ENCODE results near the gene INTS1.

INTS1 gene, protein sequence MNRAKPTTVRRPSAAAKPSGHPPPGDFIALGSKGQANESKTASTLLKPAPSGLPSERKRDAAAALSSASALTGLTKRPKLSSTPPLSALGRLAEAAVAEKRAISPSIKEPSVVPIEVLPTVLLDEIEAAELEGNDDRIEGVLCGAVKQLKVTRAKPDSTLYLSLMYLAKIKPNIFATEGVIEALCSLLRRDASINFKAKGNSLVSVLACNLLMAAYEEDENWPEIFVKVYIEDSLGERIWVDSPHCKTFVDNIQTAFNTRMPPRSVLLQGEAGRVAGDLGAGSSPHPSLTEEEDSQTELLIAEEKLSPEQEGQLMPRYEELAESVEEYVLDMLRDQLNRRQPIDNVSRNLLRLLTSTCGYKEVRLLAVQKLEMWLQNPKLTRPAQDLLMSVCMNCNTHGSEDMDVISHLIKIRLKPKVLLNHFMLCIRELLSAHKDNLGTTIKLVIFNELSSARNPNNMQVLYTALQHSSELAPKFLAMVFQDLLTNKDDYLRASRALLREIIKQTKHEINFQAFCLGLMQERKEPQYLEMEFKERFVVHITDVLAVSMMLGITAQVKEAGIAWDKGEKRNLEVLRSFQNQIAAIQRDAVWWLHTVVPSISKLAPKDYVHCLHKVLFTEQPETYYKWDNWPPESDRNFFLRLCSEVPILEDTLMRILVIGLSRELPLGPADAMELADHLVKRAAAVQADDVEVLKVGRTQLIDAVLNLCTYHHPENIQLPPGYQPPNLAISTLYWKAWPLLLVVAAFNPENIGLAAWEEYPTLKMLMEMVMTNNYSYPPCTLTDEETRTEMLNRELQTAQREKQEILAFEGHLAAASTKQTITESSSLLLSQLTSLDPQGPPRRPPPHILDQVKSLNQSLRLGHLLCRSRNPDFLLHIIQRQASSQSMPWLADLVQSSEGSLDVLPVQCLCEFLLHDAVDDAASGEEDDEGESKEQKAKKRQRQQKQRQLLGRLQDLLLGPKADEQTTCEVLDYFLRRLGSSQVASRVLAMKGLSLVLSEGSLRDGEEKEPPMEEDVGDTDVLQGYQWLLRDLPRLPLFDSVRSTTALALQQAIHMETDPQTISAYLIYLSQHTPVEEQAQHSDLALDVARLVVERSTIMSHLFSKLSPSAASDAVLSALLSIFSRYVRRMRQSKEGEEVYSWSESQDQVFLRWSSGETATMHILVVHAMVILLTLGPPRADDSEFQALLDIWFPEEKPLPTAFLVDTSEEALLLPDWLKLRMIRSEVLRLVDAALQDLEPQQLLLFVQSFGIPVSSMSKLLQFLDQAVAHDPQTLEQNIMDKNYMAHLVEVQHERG (N-terminal part only)

DNA sequence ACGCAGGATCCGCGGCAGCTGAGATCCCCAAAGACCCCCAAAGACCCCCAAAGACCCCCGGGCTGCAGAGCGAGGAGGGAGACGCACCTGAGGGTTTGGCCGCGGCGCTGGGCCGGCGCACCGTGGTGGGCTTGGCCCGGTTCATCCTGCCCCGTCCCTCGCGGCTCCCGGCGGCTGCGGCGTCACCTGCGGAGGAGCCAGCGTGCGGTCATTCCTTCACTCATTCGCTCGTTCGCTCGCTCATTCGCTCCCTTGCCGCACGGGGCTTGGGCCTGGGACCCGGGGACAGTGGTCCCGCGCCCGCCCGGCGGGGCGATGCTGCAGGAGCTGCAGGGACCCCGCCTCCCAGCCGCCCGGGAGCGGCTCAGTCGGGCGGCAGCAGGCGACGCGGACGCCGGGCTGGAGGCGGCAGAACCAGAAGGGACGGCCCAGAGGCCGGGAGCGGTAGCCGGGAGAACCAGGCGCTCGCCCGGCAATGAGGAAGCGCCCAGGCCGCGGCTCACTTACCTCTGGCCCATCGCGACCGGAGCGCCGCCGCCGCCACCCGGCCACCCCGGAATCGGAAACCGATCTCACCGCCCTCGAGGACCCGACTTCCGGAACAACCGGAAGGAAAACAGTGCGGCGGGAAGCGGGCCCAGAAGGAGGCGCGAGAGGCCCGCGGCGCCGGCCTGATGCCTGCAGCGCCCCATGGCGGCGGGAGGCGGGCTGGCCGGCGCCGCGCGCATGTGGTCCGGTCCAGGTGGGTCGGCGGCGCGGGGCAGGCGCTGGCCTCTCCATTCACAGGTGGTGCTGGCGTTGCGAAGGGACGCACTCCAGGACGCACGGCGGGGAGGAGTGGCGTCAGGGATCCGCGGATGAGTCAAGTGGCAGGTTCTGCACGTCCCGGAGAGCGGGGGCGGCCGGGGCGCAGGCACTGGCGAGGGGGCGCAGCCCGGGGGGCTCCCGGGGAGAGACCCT is at the start of gene INTS1:
INTS1 (minus strand) TSS at position 574 of the 960 bp plus-strand sequence; CDS start at position 145, 429 bp downstream.
- peak; percentile 85 for DNase-seq

DNA sequence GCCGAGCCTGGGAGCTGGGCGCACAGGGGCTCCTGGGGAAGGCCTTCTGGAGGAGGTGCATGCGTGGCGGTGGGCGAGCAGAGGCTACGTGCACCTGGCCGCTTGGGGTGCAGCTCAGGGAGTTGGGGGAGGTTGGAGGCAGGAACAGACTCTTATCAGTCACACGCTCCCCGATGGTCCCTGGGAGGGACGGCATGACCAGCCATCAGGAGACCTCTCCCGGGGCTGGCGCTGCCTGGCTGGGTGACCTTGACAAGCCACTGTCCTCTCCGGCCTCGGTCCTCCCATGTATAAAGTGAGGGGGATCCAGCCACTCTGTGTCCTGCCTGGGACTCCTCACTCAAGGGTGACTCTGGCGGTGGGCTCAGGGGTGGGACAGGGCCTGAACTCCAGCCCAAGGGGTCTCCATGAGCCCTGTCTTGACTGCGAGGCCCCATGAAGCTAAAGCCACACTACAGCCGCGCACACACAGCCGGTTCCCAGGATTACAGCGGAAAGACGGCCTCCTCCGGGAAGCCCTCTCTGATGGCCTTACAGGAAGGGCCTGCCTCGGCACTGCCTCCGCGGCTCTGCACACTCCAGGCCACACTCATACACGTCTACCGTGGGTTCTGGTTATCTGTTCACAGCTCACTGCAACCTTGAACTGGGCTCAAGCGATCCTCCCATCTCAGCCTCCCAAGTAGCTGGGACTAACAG is 49.5 kb upstream of the INTS1 start:
- DNase-seq = no peak

DNA sequence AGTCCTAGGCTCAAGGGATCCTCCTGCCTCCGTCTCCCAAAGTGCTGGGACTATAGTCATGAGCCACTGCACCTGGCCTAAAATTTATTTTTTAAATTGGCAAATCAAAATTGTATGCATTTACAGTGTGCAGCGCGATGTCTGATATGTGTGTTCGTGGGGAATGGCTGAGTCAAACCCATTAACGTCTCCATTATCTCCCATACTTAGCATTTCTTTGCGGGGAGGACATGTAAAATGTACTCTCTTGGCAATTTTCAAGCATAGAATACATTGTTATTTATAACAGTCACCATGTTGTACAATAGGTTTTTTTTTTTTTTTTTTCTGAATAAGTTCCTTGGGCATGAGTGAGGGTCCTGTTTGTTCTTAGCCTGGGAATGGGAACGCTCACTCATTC is 48.0 kb upstream of the INTS1 start:
- DNase-seq = no peak

DNA sequence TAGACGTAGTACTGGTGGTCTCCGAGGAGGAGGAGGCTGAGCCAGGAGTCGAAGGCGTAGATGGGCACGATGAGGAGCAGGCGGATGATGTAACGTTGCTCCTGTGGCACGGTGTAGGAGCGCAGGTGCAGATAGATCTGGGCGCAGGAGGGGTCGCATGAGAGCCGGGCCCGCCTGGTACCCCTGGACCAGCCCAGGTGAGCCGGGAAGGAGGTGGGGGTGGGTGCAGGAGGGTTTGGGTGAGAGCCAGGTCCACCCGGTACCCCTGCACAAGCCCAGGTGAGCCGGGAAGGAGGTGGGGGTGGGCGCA is 46.6 kb upstream of the INTS1 start:
- DNase-seq = no peak

DNA sequence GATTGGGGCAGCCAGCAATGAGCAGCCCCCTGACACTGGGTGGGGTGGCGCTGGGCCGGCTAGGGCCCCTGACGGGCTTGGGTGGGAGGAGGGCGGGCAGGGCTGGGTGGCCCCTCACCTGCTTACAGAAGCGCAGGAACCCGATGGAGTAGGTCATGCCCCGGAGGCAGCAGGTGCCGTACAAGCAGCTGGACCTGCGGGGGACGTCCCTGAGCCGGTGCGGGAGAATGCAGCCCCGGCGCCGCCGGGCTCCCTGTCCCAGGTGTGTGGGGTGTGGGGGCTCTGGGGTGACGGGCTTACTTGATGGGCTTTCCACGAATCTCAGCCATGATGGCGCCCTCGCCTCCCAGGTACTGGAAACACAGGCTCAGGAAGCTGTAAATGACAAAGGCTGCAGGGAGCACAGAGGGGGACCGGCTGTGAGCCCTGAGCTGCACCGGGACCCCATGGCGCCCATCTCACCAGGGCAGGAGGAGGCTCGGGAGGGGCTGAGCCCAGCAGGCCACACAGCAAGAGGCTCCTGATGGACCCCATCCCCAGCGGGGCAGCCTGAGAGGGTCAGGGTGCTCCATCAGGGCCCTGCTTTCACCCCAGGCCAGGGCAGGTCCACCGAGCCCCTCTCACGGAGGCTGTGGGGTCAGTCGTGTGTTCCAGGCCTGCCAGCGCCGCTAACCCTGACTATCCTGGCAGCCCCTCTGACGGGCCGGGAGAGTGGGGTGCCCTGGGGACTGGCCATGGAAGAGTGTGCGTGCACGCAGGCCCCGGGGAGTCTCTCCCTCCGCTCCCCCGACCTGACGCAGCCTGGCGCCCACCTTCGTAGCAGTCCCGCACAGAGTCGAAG is 46.0 kb upstream of the INTS1 start:
- no peak for DNase-seq

GRCh38 chr7:1549357-1550004 is 45.3 kb upstream of the INTS1 start:
- no peak for DNase-seq

DNA sequence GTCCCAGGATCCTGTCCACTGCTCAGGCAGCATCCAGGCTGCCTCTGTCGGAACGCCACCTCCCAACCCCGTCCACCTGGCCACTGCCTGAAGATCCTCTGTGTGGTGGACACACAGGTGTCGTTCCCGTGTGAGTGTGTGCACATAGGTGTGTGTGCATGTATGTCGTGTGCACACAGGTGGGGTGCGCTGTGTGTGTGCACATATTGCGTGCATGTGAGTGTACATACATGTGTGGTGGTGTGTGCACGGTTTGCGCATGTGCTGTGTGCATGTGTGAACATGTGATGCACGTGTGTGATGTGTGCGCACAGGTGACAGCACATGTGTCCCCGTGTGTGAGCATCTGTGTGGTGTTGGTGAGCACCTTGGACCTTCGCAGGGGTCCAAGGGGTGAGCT is 44.8 kb upstream of the INTS1 start:
- DNase-seq = no peak

DNA sequence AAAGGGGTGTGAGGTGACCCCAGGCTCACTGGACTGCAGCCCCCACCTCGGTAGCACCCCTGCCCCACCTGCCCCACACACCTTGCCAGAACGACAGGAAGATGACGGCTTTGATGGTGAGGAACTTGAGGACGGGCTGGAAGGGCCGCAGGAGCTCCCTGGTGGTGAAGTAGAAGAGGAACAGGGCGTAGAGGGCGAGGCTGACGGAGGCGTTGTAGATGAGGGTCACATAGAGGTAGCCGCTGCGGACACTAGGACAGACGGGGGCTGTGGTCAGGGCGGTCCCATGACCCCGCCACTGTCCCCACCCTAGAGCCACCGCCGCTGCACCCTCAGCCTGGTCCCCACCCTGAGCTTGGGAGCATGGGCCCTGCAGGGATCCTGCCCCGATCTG is 44.2 kb upstream of the INTS1 start:
- DNase-seq = peak; percentile 32

GRCh38 chr7:1547777-1548437 is 43.7 kb upstream of the INTS1 start:
- no peak for DNase-seq

- no peak for DNase-seq
These were observed 43.0 kb upstream of the INTS1 start for GRCh38 chr7:1546909-1547776.

GRCh38 chr7:1546274-1546908 is 42.2 kb upstream of the INTS1 start:
- no peak for DNase-seq

DNA sequence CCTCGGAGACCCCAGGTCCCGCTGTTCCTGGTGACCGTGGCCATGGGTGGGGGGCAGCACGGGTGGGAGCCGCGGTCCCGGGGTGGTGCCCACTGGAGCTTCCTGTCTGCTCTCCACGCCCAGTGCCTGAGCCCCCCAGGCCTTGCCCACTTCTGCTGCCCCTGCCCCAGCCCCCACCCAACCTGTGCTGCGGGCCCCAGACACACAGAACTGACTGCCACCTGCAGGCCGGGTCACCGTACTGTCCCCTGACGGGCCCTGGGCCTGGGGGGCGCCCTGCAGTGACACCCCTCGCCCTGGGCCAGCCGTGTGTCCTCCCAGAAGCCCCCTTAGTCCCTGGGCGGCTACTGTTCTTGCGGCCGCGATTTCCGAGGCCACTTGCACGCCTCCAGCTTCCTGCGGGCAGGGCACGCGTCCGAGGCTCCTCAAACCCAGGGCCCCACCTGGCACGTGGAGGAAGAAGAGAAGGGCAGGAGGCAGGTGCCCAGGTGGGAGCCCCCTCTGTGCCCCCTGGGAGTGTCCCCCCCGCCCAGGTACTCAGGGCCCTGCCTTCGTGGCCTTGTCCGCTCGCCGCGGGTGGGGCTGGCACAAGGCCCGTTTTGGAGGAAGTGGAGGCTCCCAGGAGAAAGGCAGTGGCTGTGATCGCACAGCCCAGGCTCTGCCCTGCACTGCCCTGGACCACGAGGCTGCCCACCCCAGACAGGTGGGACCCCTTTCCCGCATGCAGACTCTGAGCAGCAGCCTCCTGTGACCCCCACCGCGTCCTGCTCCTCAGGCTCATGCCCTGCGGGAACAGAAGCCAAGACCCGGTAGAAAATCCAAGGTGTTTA is 41.4 kb upstream of the INTS1 start:
- DNase-seq = no peak

DNA sequence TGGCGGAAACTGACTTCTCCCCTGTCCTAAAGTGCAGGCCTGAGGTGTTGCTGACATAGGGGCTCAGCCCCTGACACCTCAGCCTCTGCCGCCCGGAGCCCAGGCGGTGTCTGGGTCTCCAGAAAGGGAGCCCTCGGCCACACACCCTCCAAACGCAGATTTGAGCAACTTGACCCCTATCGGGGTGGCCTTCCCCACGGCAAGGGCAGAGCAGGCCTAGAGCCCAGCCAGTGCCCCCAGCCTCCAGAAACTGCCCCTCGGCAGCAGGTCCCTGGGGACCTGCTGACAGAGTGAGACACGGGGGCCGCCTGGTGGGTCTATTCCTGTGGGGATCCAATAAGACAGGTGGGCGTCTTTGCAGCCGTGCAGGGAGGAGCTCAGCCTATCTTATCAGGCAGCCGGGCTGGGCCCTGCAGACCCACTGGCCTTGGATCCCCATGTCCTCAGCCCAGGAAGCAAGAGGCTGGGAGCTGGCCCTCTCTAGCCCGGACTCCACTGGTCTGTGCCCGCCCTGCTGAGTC is 40.8 kb upstream of the INTS1 start:
- no peak for DNase-seq

GRCh38 chr7:1544178-1544895 is 40.1 kb upstream of the INTS1 start:
- DNase-seq = no peak

- DNase-seq = no peak
These were observed 39.6 kb upstream of the INTS1 start for GRCh38 chr7:1543826-1544177.

All from MV-4-11 (cell line).